Fibroblast of lung (primary cell): ENCODE results near the gene IREB2. TPM values are rescaled to one million over a fixed set of nuclear protein-coding genes. Genes with fewer than 3 reads are reported as not detected.

ENCODE experiments used
- DNase-seq, 2 donors: peaks; one replicate each; pipeline versions ENCODE4 v3.0.0 to v3.0.0-alpha.2; 2010; ENCODE audit warnings: low read depth in 2 of 2
- H2AFZ ChIP-seq: 2 replicates; pipeline ENCODE4 v1.5.1; 2012; ENCODE audit warnings: low read length, control low read depth, inconsistent platforms
- H3K27ac ChIP-seq: 2 replicates; pipeline ENCODE4 v1.5.1; 2011; ENCODE audit warnings: low read length, control low read depth; ENCODE audit not compliant: insufficient read depth
- H3K27me3 ChIP-seq: 2 replicates; pipeline ENCODE4 v1.5.1; 2011; ENCODE audit warnings: mild to moderate bottlenecking, low read length; ENCODE audit not compliant: control insufficient read depth, insufficient read depth
- H3K36me3 ChIP-seq: 2 replicates; pipeline ENCODE4 v1.5.1; 2011; ENCODE audit warnings: low read length; ENCODE audit not compliant: control insufficient read depth, insufficient read depth
- H3K4me1 ChIP-seq: 2 replicates; pipeline ENCODE4 v1.5.1; 2011; ENCODE audit warnings: low read length; ENCODE audit not compliant: control insufficient read depth, insufficient read depth; ENCODE audit errors: extremely low read depth
- H3K4me2 ChIP-seq: 2 replicates; pipeline ENCODE4 v1.5.1; 2011; ENCODE audit warnings: low read length, control low read depth; ENCODE audit not compliant: insufficient read depth; ENCODE audit errors: extremely low read depth
- H3K4me3 ChIP-seq, 4 experiments: fragments of 200-600 bp in 1 of 4; sonication (generic) in 1 of 4; replicated peaks in 1 of 4; 2 replicates each; pipeline ENCODE4 v1.5.1; 2011 to 2016; ENCODE audit warnings: low read length in 4 of 4, low read depth in 3 of 4, mild to moderate bottlenecking in 3 of 4, control low read depth in 2 of 4, inconsistent platforms in 1 of 4, mixed read lengths in 1 of 4; ENCODE audit not compliant: insufficient read depth in 1 of 4; ENCODE audit errors: control extremely low read depth in 1 of 4
- H3K79me2 ChIP-seq: 2 replicates; pipeline ENCODE4 v1.5.1; 2012; ENCODE audit warnings: mild to moderate bottlenecking, low read length, inconsistent platforms; ENCODE audit not compliant: control insufficient read depth, insufficient read depth
- H3K9ac ChIP-seq: 2 replicates; pipeline ENCODE4 v1.5.1; 2011; ENCODE audit warnings: mild to moderate bottlenecking, low read length, control low read depth; ENCODE audit not compliant: insufficient read depth
- H3K9me3 ChIP-seq: 2 replicates; pipeline ENCODE4 v1.5.1; 2012; ENCODE audit warnings: low read depth, low read length; ENCODE audit not compliant: control insufficient read depth, insufficient read depth
- H4K20me1 ChIP-seq: 2 replicates; pipeline ENCODE4 v1.5.1; 2011; ENCODE audit warnings: low read length; ENCODE audit not compliant: control insufficient read depth, insufficient read depth; ENCODE audit errors: extremely low read depth
- CTCF ChIP-seq, 2 donors: IDR thresholded peaks in 1 of 2; conservative IDR thresholded peaks in 1 of 2; 1 replicate in 1 of 2; 2 replicates in 1 of 2; pipeline ENCODE4 v1.5.1; 2011 to 2012; ENCODE audit warnings: low read length in 2 of 2, control low read depth in 1 of 2, inconsistent platforms in 1 of 2, low read depth in 1 of 2, mild to moderate bottlenecking in 1 of 2
- EZH2 ChIP-seq: IDR thresholded peaks from 2 replicates; pipeline ENCODE4 v1.5.1; 2012; ENCODE audit warnings: low read length, control low read depth, mild to moderate bottlenecking; ENCODE audit errors: missing control alignments
- polyA plus RNA-seq, 2 donors: library from polyadenylated mRNA; depleted of rRNA in 1 of 2; stranded (reverse) in 1 of 2; unstranded in 1 of 2; fragments of >200 nt; gene quantifications; 2 replicates each; pipeline ENCODE4 v1.2.1, GENCODE V29; 2011 to 2012; ENCODE audit warnings: missing spikeins in 1 of 2
- total RNA-seq: library from RNA; depleted of rRNA; stranded (reverse); fragments of >200 nt; gene quantifications from 2 replicates; pipeline ENCODE4 v1.2.1, GENCODE V29; 2014

Gene IREB2
- total and polyA plus RNA-seq, 2 donors (not counting 1 experiment from before 2014, with no cell fraction given): 20.3 to 30.6 TPM

DNA sequence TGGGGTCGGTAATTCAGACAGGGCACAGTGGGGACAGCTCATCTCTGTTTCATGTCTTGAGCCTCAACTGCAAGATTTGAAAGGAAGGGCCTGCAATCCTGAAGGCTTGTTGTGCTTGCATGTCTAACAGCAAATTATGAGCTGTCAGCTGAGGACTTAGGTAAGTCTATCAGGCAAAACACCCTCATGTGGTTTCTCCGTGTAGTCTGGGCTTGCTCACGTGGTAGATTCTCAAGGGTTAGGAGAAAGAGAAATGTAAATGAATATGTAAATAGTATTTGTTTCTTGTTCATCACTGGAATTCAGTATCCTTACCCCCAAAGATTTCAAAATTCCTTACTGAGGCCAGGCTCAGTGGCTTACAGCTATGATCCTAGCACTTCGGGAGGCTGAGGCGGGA lies 39.3 kb downstream of the IREB2 start:
- TF ChIP-seq CTCF (conservative IDR thresholded peaks at IDR 0.05 in 1 of 2, IDR thresholded peaks at IDR 0.05 in 1 of 2; ENCODE audit: low read depth in 1 of 2, low read length in 2 of 2) (no peak), EZH2 (no peak)
- no peaks in the 10 kb centered on the region for H3K9me3 ChIP-seq
- H3K36me3 ChIP-seq: peaks cover 9% of the 10 kb centered on the region
- H3K4me1 ChIP-seq: no peaks in the 10 kb centered on the region
- no peaks in the 10 kb centered on the region for H3K27me3 ChIP-seq
- DNase-seq: no peak
- H3K9ac ChIP-seq: no peak overlapping the region
- no peaks in the 10 kb centered on the region for H4K20me1 ChIP-seq
- no peak overlapping the region for H3K4me2 ChIP-seq
- H3K27ac ChIP-seq: no peak overlapping the region
- no peaks in the 10 kb centered on the region for H3K79me2 ChIP-seq
- H2AFZ ChIP-seq: no peak overlapping the region
- no peak overlapping the region for H3K4me3 ChIP-seq

GRCh38 chr15:78479650-78480049 lies 41.6 kb downstream of the IREB2 start:
- DNase-seq: no peak
- Histone ChIP-seq H3K27ac (no peak overlapping the region), H3K27me3 (no peaks in the 10 kb centered on the region), H3K9me3 (no peaks in the 10 kb centered on the region), H2AFZ (no peak overlapping the region), H3K79me2 (no peaks in the 10 kb centered on the region), H3K36me3 (peaks cover 7% of the 10 kb centered on the region), H3K4me2 (no peak overlapping the region), H3K9ac (no peak overlapping the region), H3K4me3 (no peak overlapping the region), H3K4me1 (no peaks in the 10 kb centered on the region), H4K20me1 (no peaks in the 10 kb centered on the region)
- TF ChIP-seq EZH2: no peak
- TF ChIP-seq CTCF (conservative IDR thresholded peaks at IDR 0.05 in 1 of 2, IDR thresholded peaks at IDR 0.05 in 1 of 2; ENCODE audit: low read depth in 1 of 2, low read length in 2 of 2): no peak

DNA sequence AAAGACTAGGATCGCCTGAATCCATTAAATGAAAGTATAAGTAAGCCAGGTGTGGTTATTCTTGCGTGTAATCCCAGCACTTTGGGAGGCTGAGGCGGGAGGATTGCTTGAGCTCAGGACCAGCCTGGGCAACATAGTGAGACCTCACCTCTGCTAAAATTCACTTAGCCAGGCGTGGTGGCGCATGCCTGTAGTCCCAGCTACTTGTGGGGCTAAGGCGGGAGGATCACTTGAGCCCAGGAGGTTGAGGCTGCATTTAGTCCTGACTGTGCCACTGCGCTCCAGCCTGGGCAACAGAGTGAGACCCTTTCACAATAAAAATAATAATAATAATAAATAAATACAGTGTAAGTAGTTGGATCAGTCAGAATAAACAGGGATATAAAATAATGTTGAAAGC lies 43.9 kb downstream of the IREB2 start:
- Histone ChIP-seq H3K27ac (no peak overlapping the region), H2AFZ (no peak overlapping the region), H3K4me1 (no peaks in the 10 kb centered on the region), H3K9ac (no peak overlapping the region), H3K79me2 (no peaks in the 10 kb centered on the region), H3K27me3 (no peaks in the 10 kb centered on the region), H3K36me3 (peaks cover 5% of the 10 kb centered on the region), H3K9me3 (no peaks in the 10 kb centered on the region), H3K4me3 (no peak overlapping the region), H3K4me2 (no peak overlapping the region), H4K20me1 (no peaks in the 10 kb centered on the region)
- TF ChIP-seq EZH2 (no peak), CTCF (conservative IDR thresholded peaks at IDR 0.05 in 1 of 2, IDR thresholded peaks at IDR 0.05 in 1 of 2; ENCODE audit: low read depth in 1 of 2, low read length in 2 of 2) (no peak)
- DNase-seq: no peak
